ENCODE results near the gene PKD1.
A peak's percentile ranks its signal among the peaks of the same experiment; 100 is the strongest.
"Not testable (repeated sequence)": the region's sequence is repeated elsewhere in the genome, so short reads cannot be mapped to it uniquely, and the experiment has no call there.

The PKD1 gene

GRCh38 chr16:2123706-2124376 lies 11.9 kb downstream of the PKD1 start:
- not testable (repeated sequence) for DNase-seq (ENCODE audit: low read depth)

- DNase-seq (ENCODE audit: low read depth), result not testable (repeated sequence)
Observed at GRCh38 chr16:2122934-2123683, 12.6 kb downstream of the PKD1 start.

GRCh38 chr16:2122429-2122828 lies 13.3 kb downstream of the PKD1 start:
- DNase-seq (ENCODE audit: low read depth), result no peak

DNA sequence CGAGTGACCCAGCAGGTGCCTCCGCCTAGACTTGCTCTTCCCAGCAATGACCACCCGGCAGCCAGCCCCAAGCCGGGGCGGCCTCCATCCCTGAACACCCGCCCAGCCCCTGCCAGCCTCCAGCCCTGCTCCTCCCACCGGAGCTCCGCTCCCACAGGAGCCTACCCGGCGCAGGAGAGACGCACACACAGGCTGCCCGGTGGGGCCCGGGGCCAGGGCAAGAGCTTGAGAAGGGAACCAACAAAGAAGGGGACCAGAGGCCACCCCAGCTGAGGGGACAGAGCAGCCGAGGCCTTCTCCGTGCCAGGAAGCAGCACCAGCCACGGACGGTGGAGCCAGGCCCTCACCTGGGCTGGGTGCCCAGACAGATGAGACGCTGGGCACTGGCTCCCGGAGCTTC lies 13.8 kb downstream of the PKD1 start:
- DNase-seq (ENCODE audit: low read depth), result no peak

DNA sequence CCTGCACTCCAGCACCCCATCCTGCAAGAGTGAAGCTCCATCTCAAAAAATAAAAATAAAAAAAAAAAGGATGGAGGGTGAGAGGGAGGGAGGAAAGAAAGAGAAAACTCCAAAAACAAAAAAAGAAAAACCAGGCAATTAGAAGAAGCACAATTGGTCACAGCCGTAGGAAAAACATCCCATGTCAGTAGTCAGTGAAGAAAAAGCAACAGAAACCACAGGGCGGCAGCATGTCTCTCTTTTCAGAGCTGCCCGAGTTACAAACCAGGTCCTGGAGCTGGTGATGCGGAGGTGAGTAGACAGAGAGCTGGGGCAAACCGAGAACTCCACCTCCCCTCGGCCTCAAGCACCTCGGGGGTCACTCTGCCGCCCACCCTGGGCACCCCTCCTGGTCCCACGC lies 14.4 kb downstream of the PKD1 start:
- DNase-seq (ENCODE audit: low read depth), result peak; percentile 59

DNA sequence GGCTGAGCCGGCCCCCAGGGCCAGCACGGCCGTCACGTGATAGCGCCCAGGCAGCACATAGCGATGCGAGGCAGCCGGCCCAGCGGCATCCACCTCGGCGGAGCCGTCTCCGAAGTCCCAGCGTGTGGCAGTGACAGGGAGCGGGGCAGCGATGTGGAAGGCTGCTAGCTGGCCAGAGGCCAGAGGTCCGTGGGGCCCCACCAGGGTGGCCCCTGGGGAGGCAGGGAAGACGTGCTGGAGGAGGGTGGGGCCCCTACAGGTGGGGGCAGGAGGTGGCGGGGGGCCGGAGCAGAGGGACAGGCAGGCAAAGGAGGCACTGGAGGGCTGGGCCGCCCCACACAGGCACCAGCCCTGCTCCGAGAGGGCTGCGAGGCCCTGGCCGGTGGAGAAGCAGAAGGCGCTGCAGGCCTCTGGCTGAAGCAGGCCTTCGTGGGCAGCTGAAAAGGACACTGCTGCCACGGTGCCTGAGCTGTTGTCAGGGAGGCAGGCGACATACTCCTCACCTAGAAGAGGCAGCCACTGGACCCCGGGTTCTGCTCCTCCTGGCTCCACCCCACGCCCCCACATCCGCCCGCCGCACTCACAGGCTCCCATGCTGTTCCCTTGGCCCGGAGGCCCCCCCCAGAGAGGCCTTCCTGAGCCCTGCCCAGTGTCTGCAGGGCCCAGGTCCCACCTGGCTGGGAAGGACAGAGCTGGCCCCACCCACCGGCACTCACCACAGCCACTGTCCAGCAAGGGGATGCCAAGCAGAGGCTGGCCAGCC lies 17.6 kb downstream of the PKD1 start:
- not testable (repeated sequence) for DNase-seq (ENCODE audit: low read depth)

- DNase-seq (ENCODE audit: low read depth), result not testable (repeated sequence)
Observed at GRCh38 chr16:2117341-2117740, 18.4 kb downstream of the PKD1 start.

GRCh38 chr16:2116428-2116827 lies 19.3 kb downstream of the PKD1 start:
- DNase-seq (ENCODE audit: low read depth), result not testable (repeated sequence)

- DNase-seq (ENCODE audit: low read depth), result no peak
Observed at GRCh38 chr16:2115591-2115973, 20.1 kb downstream of the PKD1 start.

DNA sequence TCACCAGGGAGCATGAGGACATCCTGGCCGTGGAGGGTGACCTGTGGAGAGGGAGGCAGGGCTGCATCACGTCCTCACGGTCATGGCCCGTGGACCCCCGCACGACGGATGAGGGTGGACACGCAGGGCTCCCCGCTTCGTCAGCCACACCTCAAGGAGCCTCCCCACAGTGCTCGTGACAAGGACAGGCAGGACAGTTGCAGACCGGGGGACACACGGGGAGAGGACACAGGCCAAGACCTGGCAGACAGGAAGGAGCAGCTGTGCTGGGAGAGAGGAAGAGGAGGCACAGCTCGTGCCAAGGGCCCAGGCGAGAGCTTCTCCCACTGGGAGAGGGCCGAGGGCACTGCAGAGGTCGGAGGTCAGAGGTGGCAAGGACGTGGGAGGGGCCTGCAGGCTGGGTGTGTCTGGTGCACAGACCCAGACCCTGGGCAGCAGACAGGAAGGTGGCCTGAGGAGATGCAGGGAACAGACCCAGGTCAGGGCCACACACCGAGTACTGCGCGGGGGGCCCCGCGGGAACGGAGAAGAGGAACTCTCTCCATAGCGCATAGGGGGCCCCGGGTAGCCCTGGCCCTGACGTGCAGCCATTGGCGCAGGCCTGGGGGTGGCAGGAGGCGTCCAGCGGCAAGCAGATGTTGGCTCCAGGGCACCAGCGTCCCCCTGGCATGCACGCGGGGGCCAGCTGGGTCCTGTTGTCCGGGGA lies 20.7 kb downstream of the PKD1 start:
- DNase-seq (ENCODE audit: low read depth), result not testable (repeated sequence)

GRCh38 chr16:2114225-2114624 lies 21.5 kb downstream of the PKD1 start:
- DNase-seq (ENCODE audit: low read depth), result not testable (repeated sequence)

GRCh38 chr16:2112539-2113106 lies 23.1 kb downstream of the PKD1 start:
- DNase-seq (ENCODE audit: low read depth), result not testable (repeated sequence)

DNA sequence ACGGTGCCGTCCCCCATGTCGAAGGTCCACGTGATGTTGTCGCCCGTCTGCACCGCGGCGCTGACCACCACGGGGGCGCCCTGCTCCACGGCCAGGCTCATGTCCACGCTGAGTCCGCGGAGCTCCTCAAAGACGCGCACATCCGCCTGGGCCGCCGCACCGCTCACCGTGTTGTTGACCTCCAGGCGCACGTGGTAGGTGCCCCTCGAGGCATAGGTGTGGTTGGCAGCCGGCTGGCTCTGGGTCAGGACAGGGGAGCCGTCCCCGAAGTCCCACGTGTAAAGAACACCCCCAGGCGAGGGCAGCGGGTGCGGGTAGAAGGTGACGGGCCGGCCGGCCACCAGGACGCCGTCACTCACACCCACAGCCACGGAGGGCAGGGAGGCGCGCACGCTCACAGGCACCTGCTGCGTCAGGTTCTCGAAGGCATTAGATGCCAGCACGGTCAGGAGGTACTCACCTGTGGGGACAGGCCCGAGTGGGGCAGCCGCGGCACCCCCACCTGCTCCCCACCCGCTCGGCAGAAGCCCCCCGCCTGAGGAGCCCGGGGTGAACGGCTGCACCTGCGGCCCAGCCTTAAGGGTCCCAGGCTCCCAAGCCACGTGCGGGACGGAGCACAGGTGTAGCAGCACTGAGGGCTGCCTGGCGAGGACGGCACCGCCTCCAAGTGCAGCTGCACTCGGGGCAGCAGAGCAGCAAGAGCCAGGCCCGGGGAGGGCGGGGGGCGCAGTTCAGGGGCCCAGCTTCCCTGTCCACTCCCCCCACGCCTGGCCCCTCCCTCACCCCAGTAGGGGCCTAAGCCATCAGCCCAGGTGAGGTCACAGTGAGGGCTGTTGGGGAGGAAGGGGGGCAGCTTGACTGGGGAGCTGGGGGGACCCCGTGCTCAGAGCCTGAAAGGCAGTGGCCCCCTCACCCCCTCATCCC lies 24.0 kb downstream of the PKD1 start:
- not testable (repeated sequence) for DNase-seq (ENCODE audit: low read depth)

DNA sequence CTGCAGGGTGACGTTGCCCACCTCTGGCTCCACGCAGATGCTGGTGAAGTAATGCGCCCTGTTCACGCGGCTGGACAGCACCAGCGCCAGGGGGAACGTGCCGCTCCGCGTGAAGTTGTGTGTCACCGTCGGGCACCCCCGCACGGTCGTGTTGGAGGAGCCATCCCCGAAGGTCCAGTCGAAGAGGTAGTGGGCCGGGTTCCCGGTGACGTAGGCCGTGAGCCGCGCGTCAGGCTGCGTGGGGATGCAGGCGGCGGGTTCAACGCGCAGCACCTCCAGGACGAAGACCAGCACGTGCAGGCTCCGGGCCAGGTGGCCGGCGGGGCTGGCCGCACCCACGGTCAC lies 24.7 kb downstream of the PKD1 start:
- not testable (repeated sequence) for DNase-seq (ENCODE audit: low read depth)

GRCh38 chr16:2110332-2111008 lies 25.2 kb downstream of the PKD1 start:
- not testable (repeated sequence) for DNase-seq (ENCODE audit: low read depth)

DNA sequence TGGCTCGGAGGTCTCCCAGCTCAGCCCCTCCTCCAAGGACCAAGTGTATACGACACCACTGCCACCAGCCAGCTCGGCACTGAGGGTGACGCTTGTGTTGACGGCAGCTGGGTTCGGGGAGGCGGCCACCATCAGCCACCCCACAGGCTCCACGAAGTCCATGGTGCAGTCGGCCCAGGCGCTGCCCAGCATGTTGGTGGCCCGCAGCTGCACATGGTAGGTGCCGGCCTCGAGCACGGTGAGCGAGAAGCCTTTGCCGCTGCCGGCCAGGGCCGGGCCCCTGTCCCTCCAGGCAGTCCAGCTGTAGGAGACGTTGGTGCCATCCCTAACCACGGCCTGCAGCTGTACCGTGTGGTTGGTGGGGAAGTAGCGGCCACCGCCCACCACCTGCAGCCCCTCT lies 25.8 kb downstream of the PKD1 start:
- not testable (repeated sequence) for DNase-seq (ENCODE audit: low read depth)

DNA sequence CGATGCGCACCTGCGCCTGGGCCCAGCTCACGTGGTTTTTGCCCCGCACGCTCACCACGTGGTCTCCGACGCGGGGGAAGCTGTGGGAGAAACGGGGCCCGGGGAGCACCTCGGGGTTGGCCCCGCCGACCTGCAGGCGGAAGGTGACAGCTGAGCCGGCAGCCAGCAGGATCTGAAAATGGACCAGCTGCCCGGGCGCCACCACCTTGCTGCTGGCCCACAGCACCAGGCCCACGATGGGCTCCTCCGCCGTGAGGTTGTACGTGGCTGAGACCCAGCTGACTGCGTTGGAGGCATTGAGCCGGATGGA lies 26.5 kb downstream of the PKD1 start:
- DNase-seq (ENCODE audit: low read depth), result not testable (repeated sequence)

GRCh38 chr16:2108446-2109270 lies 27.0 kb downstream of the PKD1 start:
- not testable (repeated sequence) for DNase-seq (ENCODE audit: low read depth)

DNA sequence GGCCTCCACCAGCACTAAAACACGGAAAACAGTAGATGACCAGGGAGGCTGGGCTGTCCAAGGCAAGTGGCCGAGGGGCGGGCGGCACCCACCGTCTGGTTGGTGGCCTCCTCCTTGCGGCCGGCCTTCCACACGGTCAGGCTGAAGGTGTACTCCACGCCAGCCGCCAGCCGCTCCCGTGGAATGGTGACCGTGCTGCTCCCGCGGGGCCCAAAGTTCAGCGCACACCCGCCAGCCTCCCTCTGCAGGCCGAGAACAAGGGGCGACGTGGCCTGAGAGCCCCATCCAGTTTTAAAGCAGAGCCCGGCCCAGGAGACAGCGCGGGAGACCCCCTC lies 27.9 kb downstream of the PKD1 start:
- DNase-seq (ENCODE audit: low read depth), result not testable (repeated sequence)
